GM21381 (cell line): ENCODE measurements around the gene MAZ.

Experiments used
- ATAC-seq: cut with Tn5 transposase; IDR thresholded peaks from one replicate; pipeline ENCODE4 v1.9.1; 2021; ENCODE audit warnings: mild to moderate bottlenecking, moderate library complexity; ENCODE audit not compliant: unreplicated experiment

The MAZ gene

GRCh38 chr16:29809031-29809747 is 2.9 kb downstream of the MAZ start:
- no peak for ATAC-seq

GRCh38 chr16:29809850-29810698 is 3.7 kb downstream of the MAZ start:
- ATAC-seq: no peak

GRCh38 chr16:29810699-29811169 is 4.4 kb downstream of the MAZ start:
- no peak for ATAC-seq

GRCh38 chr16:29811170-29811895 is 5.0 kb downstream of the MAZ start:
- ATAC-seq: no peak

GRCh38 chr16:29811896-29812665 is 5.8 kb downstream of the MAZ start, which contains the start of gene PRRT2:
PRRT2 (plus strand) TSS chr16:29812193; CDS start chr16:29813055, 862 bp downstream.
- ATAC-seq: no peak

GRCh38 chr16:29812754-29813643 is 6.7 kb downstream of the MAZ start:
- ATAC-seq: no peak

- no peak for ATAC-seq
Observed at GRCh38 chr16:29813644-29814562, 7.6 kb downstream of the MAZ start.

- ATAC-seq: no peak
Observed at GRCh38 chr16:29814592-29814991, 8.3 kb downstream of the MAZ start.

- no peak for ATAC-seq
Observed at GRCh38 chr16:29815032-29815721, 8.8 kb downstream of the MAZ start.

GRCh38 chr16:29815793-29816693 is 9.7 kb downstream of the MAZ start, which contains the start of gene PAGR1:
PAGR1 (plus strand) TSS chr16:29816152; CDS start chr16:29816526, 374 bp downstream.
- peak; percentile 60 for ATAC-seq

GRCh38 chr16:29816694-29817441 is 10.5 kb downstream of the MAZ start:
- ATAC-seq: peak; percentile 17

GRCh38 chr16:29818082-29818481 is 11.8 kb downstream of the MAZ start:
- no peak for ATAC-seq

GRCh38 chr16:29819506-29819905 is 13.2 kb downstream of the MAZ start:
- ATAC-seq: no peak

GRCh38 chr16:29820271-29820701 is 14.0 kb downstream of the MAZ start, which contains the start of gene MVP:
MVP (plus strand) TSS chr16:29820462; CDS start chr16:29830550, 10,088 bp downstream.
- no peak for ATAC-seq

GRCh38 chr16:29820730-29821642 is 14.7 kb downstream of the MAZ start:
- peak; percentile 42 for ATAC-seq
